ENCODE results near the gene TMEM119. TPM values are rescaled to one million over a fixed set of nuclear protein-coding genes. Genes with fewer than 3 reads are reported as not detected.

TMEM119 gene, protein sequence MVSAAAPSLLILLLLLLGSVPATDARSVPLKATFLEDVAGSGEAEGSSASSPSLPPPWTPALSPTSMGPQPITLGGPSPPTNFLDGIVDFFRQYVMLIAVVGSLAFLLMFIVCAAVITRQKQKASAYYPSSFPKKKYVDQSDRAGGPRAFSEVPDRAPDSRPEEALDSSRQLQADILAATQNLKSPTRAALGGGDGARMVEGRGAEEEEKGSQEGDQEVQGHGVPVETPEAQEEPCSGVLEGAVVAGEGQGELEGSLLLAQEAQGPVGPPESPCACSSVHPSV
- not detected in 2 replicates for total RNA-seq (2014; rRNA removed; shearing (Covaris generic))

DNA sequence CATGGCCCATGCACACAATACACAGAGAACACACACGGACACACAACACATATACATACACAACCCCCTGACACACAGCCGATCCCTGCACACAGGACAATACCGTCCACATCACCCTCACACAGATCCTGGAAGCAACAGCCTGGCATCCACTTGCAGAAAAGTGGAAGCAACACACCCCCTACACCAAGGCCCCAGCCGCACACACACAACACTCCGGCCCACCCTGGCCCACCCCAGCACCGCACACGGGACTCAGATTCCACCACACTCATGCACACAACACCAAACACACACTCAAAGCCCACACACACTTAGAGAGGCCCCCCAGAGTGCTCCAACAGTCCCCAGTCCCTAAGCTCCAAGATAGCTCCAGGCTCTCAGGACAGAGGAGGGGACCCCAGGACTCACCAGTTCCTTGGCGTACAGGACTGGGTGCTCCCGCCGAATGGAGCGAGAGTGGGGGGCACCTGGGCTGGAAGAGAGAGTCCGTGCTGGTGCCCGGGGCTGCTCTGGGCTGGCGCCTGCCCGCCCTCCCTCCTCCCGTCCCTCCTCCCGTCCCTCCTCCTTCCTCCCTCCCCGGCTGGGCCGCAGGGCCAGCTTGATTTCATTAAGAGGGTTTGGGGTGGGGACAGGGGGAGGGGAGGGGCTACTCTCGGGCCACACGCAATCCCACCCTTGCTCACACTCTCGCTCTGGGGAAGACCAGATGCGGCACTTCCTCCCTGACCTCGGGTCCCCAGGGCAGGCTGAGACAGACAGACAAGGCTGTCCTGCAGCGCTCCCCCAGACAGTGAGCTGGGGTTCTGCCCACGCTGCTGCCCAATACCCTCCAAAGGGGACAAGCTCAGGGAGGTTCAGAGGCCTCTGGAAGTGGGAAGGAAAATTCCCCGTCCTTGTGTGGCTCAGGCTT is at the start of gene TMEM119:
Gene TMEM119 (minus strand): TSS at position 526 of the 913 bp plus-strand sequence. CDS start 5,701 bp downstream, outside the sequence.

DNA sequence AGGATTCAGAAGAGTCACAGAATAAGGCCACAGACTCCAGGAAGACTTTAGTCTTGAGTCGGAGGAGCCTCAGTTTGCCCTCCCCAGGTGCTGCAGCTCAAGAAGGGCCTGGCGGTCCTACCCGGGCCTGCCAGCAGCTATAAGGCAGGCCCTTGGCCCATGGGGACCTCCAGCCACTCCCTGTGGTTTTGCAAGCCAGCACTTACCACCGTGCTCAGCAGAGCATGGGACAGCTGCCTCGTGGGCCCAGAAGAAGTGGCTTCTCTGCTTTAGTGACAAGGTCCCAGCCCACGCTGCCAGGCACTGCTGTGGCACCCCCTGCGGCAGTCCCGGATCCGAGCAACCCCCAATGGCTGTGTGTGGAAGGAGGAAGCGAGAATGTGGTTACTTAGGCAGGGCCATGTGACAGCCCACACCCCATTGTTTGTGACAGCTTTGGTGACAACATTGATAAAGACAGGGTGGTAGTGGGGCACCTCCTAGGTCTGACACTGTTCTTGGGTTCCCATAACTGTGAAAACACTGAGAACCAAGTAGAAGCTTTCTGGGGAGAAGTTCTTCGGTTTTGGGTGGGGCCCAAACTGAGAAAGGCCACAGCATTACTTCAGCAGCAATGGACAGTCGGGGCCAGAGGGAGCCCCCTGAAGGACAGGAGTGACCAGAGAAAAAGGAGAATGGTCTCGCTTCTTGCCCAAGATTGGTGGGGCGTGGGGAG is 35.8 kb upstream of the TMEM119 start, which contains the start of gene SELPLG:
Gene SELPLG (minus strand): TSS at position 361 of the 715 bp plus-strand sequence. CDS start 9,587 bp downstream, outside the sequence.

DNA sequence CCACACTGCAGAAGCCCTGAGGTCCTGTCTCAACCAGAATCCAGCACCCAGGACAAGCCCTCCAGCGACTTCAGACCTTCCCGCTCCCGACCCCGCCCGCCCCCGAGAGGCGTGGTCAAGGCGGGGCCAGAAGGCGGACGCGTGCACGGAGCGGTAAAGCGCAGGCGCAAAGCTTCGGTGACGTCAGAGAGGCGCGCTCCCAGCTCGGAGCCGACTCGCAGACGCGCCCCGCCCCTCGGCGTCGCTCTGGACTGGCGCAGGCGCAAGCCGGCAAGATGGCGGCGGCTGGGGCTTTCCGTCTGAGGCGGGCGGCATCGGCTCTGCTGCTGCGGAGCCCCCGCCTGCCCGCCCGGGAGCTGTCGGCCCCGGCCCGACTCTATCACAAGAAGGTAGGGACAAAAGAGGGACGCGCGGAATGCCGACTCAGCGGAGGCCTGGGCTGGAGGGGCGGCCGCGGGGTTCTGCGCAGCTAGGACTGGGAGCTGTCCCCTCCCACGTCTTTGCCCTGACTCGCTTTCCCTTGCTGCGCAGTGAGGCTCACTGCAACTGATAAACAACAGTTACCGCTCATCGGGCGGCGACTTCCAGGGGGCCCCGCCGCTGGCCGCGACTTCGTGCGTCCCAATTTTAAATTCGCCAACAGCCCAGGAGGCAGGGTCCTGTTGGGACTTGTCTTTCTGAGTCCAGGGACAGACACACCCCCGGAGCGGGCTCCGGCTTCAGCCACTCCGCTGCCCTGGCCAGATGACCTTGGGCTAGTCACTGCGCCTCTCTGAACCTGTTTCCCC is 35.3 kb downstream of the TMEM119 start, which contains the start of gene ISCU:
Gene ISCU (plus strand): TSS at position 249 of the 788 bp plus-strand sequence. CDS start 27 bp downstream, at position 276.

DNA sequence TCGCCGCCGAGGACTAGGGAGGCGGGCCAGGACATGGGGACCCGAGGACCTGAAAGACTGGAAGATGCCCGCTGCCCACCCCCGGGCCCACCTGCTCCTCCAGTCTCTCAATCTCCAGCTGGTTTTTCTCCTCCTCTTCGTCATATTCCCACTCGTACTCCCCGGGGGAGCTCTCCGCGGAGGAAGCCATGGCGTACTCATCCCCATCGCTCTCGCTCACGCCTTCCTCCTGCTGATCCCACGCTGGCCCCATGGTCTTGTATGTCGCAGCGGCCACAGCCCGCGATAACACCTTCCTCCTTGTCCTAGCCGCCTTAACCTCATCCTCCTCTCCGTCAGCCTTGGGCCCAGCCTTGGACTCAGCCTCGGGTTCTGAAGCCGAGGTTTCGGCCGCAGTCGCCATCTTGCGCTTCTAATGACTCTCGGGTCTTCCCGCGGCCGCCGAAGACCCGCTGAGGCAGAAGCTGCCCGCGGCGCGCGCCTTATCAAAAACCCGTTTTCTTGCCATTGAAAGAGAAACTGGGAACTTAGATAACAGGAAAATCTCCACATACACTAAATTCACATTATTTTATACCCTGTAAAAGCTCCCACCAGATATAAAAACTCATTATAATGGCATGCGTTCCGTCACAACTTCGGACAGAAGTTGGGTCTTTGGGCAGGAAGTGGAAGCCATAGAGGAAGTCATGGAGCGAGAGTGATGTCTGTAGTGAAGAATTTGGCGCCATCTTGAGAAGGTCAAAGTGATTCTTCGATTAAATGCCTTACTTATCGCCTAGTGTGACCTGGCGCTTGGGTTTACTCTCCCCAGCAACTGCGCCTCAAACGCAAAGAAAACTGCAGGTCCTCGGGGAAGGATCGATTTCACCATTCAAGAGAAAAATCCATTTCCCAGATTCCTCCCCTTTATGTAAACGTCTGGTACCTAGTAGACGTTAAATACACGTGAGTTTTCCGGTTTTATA is 36.8 kb downstream of the TMEM119 start, which contains the start of gene SART3:
Gene SART3 (minus strand): TSS at position 422 of the 968 bp plus-strand sequence. CDS start 19 bp downstream, at position 403.

Other genes with a start within 250 kb of the TMEM119 start
- 3.6 and 5.0 TPM in 2 replicates for gene FICD, start 82.8 kb downstream of the TMEM119 start, total RNA-seq (2014; rRNA removed; shearing (Covaris generic))
- gene SART3, start 36.9 kb downstream of the TMEM119 start, total RNA-seq (2014; rRNA removed; shearing (Covaris generic)) = 162 and 164 TPM in 2 replicates
- 73.0 and 81.1 TPM in 2 replicates for gene ISCU, start 35.5 kb downstream of the TMEM119 start, total RNA-seq (2014; rRNA removed; shearing (Covaris generic))
- 0.40 and 0.68 TPM in 2 replicates for gene SELPLG, start 35.8 kb upstream of the TMEM119 start, total RNA-seq (2014; rRNA removed; shearing (Covaris generic))
- gene CORO1C, start 133.4 kb upstream of the TMEM119 start, total RNA-seq (2014; rRNA removed; shearing (Covaris generic)) = 56.0 and 86.6 TPM in 2 replicates